Panc1 (cell line): ENCODE data around the gene STRIP1. TPM values are rescaled to one million over a fixed set of nuclear protein-coding genes. Genes with fewer than 3 reads are reported as not detected.

Experiments used
- ATAC-seq: fragments of 200-7000 bp; cut with Tn5 transposase; 2 replicates; pipeline ENCODE4 v1.9.1; 2020; ENCODE audit warnings: mild to moderate bottlenecking, moderate library complexity
- BruUV-seq: library from RNA; stranded (reverse); fragments of 400-500 nt; replicated peaks from 2 replicates; lab custom pipeline; 2021; lab: Mats Ljungman, UMichigan
- CTCF ChIA-PET: fragments of 300-600 bp; sonication (Branson Sonifier 250); formaldehyde crosslinking; loops from one replicate; lab custom pipeline; 2022; ENCODE audit warnings: antibody characterized with exemption; lab: Charles Lee
- POLR2A ChIA-PET: fragments of 300-600 bp; sonication (Branson Sonifier 250); formaldehyde crosslinking; loops from one replicate; lab custom pipeline; 2022; ENCODE audit warnings: antibody characterized with exemption; lab: Charles Lee
- DNase-seq: peaks from one replicate; pipeline ENCODE4 v3.0.0-alpha.2; 2010; ENCODE audit warnings: low read depth, low spot score
- H3K27ac ChIP-seq: 2 replicates; pipeline ENCODE4 v1.5.1; 2011; ENCODE audit warnings: mild to moderate bottlenecking, low read length, inconsistent platforms
- H3K27me3 ChIP-seq: fragments of 200-500 bp; sonication (Bioruptor generic); 2 replicates; pipeline ENCODE4 v1.6.0; 2014; ENCODE audit warnings: low read length, inconsistent platforms; ENCODE audit not compliant: control insufficient read depth, insufficient read depth
- H3K36me3 ChIP-seq: fragments of 200-500 bp; sonication (Bioruptor generic); 2 replicates; pipeline ENCODE4 v1.5.1; 2014; ENCODE audit warnings: inconsistent platforms, mild to moderate bottlenecking, low read length, moderate library complexity; ENCODE audit not compliant: control insufficient read depth, insufficient read depth
- H3K4me1 ChIP-seq: 2 replicates; pipeline ENCODE4 v1.5.1; 2011; ENCODE audit warnings: inconsistent platforms, mild to moderate bottlenecking, low read length, moderate library complexity; ENCODE audit not compliant: control insufficient read depth, insufficient read depth
- H3K4me3 ChIP-seq, 2 experiments: 2 replicates each; pipeline ENCODE4 v1.5.1; 2011 to 2012; ENCODE audit warnings: low read depth in 2 of 2, low read length in 2 of 2, mild to moderate bottlenecking in 2 of 2, inconsistent platforms in 1 of 2, moderate library complexity in 1 of 2
- H3K9me3 ChIP-seq: fragments of 200-500 bp; sonication (Bioruptor generic); 2 replicates; pipeline ENCODE4 v1.5.1; 2014; ENCODE audit warnings: low read depth, mild to moderate bottlenecking, inconsistent platforms, low read length, moderate library complexity; ENCODE audit not compliant: control insufficient read depth, insufficient read depth
- CTCF ChIP-seq: fragments of 450-650 bp; IDR thresholded peaks from 2 replicates; pipeline ENCODE4 v1.5.1; 2017; ENCODE audit warnings: mild to moderate bottlenecking
- POLR2AphosphoS5 ChIP-seq: IDR thresholded peaks from 2 replicates; pipeline ENCODE4 v1.6.1; 2012; ENCODE audit warnings: mild to moderate bottlenecking, low read depth, low read length, moderate library complexity
- REST ChIP-seq, 2 experiments: IDR thresholded peaks; 2 replicates each; pipeline ENCODE4 v1.6.1; 2011 to 2012; ENCODE audit warnings: low read depth in 2 of 2, control low read depth in 1 of 2, low read length in 1 of 2, mild to moderate bottlenecking in 1 of 2, moderate library complexity in 1 of 2; ENCODE audit not compliant: insufficient read depth in 1 of 2
- SIN3A ChIP-seq: IDR thresholded peaks from 2 replicates; pipeline ENCODE4 v1.6.1; 2012; ENCODE audit warnings: low read depth, mild to moderate bottlenecking, low read length, moderate library complexity, borderline replicate concordance; ENCODE audit not compliant: insufficient read depth
- TCF7L2 ChIP-seq: IDR thresholded peaks from 2 replicates; pipeline ENCODE4 v1.6.1; 2011; ENCODE audit warnings: mild to moderate bottlenecking, low read depth, low read length, inconsistent platforms
- in situ Hi-C: cut with HindIII; loops from 2 replicates; pipeline ENCODE4 v1.10.0; 2016; ENCODE audit warnings: low sequenced_read_pairs, low pct_unique_long_range_greater_than_20kb
- intact Hi-C: fragments of 100-400 bp; cut with micrococcal nuclease; formaldehyde crosslinking; loops from one replicate; pipeline ENCODE4 v1.10.0; 2022; ENCODE audit not compliant: unreplicated experiment
- total RNA-seq: library from RNA; stranded (reverse); gene quantifications from one replicate; pipeline ENCODE4 v1.2.1, GENCODE V29; 2021; ENCODE audit not compliant: unreplicated experiment

The STRIP1 gene
- total RNA-seq, 1 experiment from 2014 or later, result 26.1 TPM

GRCh38 chr1:109994654-109995053 lies 39.8 kb upstream of the STRIP1 start:
- H3K36me3 ChIP-seq, result peaks cover 7% of the 10 kb centered on the region; the same call in 1 of the 2 replicates
- intact Hi-C loops (no loop called here), in situ Hi-C loops (no loop called here)
- peaks cover 41% of the 10 kb centered on the region for H3K4me1 ChIP-seq
- no peak overlapping the region for H3K4me3 ChIP-seq
- H3K9me3 ChIP-seq, result no peaks in the 10 kb centered on the region
- no TSS peak for BruUV-seq
- H3K27ac ChIP-seq, result no peak overlapping the region
- POLR2A ChIA-PET, result no interaction called here
- ATAC-seq (no peak), DNase-seq (no peak)
- CTCF ChIA-PET, result no interaction called here
- H3K27me3 ChIP-seq, result no peaks in the 10 kb centered on the region
- no peak for TF ChIP-seq POLR2AphosphoS5
- TF ChIP-seq TCF7L2, result no peak
- TF ChIP-seq CTCF, result no peak
- no peak for TF ChIP-seq SIN3A
- no peak for TF ChIP-seq REST (IDR thresholded peaks at IDR 0.05; ENCODE audit: insufficient read depth in 1 of 2, low read depth in 2 of 2, low read length in 1 of 2)

DNA sequence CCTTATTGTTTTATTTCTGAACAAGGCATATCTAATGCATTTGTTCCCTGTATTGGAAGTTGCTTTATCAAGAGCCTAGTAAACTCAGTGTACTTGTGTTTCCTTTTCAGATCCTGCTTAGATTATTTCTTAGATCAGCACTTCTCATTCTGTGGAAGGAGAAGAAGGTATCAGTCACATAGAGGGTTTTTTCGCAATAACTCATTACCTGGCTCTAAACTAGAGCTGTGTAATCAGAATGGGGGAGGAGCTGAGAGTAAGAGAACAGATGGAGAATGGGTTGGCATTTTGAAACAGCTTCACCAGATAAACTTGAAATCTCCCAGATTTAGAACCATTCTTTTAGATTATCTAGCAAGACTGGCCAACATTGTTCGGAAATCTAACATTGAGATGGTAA lies 38.9 kb upstream of the STRIP1 start:
- Histone ChIP-seq H3K9me3 (no peaks in the 10 kb centered on the region), H3K4me1 (peaks cover 41% of the 10 kb centered on the region), H3K27me3 (no peaks in the 10 kb centered on the region), H3K27ac (no peak overlapping the region; the same call in 1 of the 2 replicates), H3K4me3 (no peak overlapping the region), H3K36me3 (peaks cover 3% of the 10 kb centered on the region; the same call in 1 of the 2 replicates)
- ChIA-PET CTCF (no interaction called here), POLR2A (no interaction called here)
- intact Hi-C loops, result no loop called here
- no TSS peak for BruUV-seq
- DNase-seq (no peak), ATAC-seq (no peak)
- in situ Hi-C loops, result no loop called here
- TF ChIP-seq SIN3A (no peak), POLR2AphosphoS5 (no peak), CTCF (no peak), TCF7L2 (no peak), REST (IDR thresholded peaks at IDR 0.05; ENCODE audit: insufficient read depth in 1 of 2, low read depth in 2 of 2, low read length in 1 of 2) (no peak)
